B cell (primary cell): Measurements from ENCODE around the gene HOXC6. TPM values are rescaled to one million over a fixed set of nuclear protein-coding genes. Genes with fewer than 3 reads are reported as not detected.

Experiments used
- ATAC-seq: fragments of 200-7000 bp; cut with Tn5 transposase; one replicate; pipeline ENCODE4 v1.10.0; 2021; ENCODE audit warnings: low read depth, mild to moderate bottlenecking, moderate number of reproducible peaks, moderate library complexity
- CTCF ChIA-PET: fragments of 350-600 bp; sonication (Branson Sonifier 250); formaldehyde crosslinking; loops from one replicate; lab custom pipeline; 2021; ENCODE audit warnings: antibody characterized with exemption, inconsistent platforms; lab: Charles Lee
- POLR2A ChIA-PET: fragments of 350-600 bp; sonication (Branson Sonifier 250); formaldehyde crosslinking; loops from one replicate; lab custom pipeline; 2021; ENCODE audit warnings: antibody characterized with exemption; lab: Charles Lee
- DNase-seq: peaks from one replicate; pipeline ENCODE4 v3.0.0; 2013
- H2AFZ ChIP-seq: 2 replicates; pipeline ENCODE4 v1.6.1; 2012; ENCODE audit warnings: mild to moderate bottlenecking, low read depth, low read length; ENCODE audit not compliant: insufficient read depth, poor library complexity, severe bottlenecking
- H3K27ac ChIP-seq, 2 donors: 1 replicate in 1 of 2; 2 replicates in 1 of 2; pipeline ENCODE4 v1.5.1; 2012 to 2013; ENCODE audit warnings: low read length in 2 of 2, mild to moderate bottlenecking in 2 of 2, moderate library complexity in 1 of 2
- H3K27me3 ChIP-seq, 4 experiments: fragments of 200-600 bp in 1 of 4; sonication (generic) in 1 of 4; replicated peaks in 1 of 4; 1 replicate in 2 of 4; 2 replicates in 2 of 4; pipeline versions ENCODE4 v1.6.1 to v1.7.0; 2013 to 2016; ENCODE audit warnings: low read length in 3 of 4, mild to moderate bottlenecking in 2 of 4, mixed read lengths in 1 of 4, moderate library complexity in 1 of 4; ENCODE audit not compliant: insufficient read depth in 4 of 4, control insufficient read depth in 3 of 4; ENCODE audit errors: control extremely low read depth in 1 of 4
- H3K36me3 ChIP-seq, 2 experiments: replicated peaks in 1 of 2; 1 replicate in 1 of 2; 2 replicates in 1 of 2; pipeline versions ENCODE4 v1.6.1 to v1.7.1; 2013; ENCODE audit warnings: low read length in 1 of 2; ENCODE audit not compliant: insufficient read depth in 2 of 2, control insufficient read depth in 1 of 2; ENCODE audit errors: control extremely low read depth in 1 of 2, extremely low read depth in 1 of 2
- H3K4me1 ChIP-seq, 2 donors: fragments of 200-600 bp in 1 of 2; sonication (generic) in 1 of 2; 1 replicate in 1 of 2; 2 replicates in 1 of 2; pipeline versions ENCODE4 v1.5.1 to v1.6.1; 2013 to 2017; ENCODE audit warnings: low read length in 2 of 2; ENCODE audit not compliant: control insufficient read depth in 2 of 2, insufficient read depth in 2 of 2
- H3K4me2 ChIP-seq: replicated peaks from 2 replicates; pipeline ENCODE3; 2012; ENCODE audit warnings: mild to moderate bottlenecking, low read depth, low read length; ENCODE audit not compliant: poor library complexity, severe bottlenecking
- H3K4me3 ChIP-seq, 5 experiments: fragments of 200-600 bp in 1 of 5; sonication (generic) in 1 of 5; 1 replicate in 3 of 5; 2 replicates in 2 of 5; pipeline versions ENCODE4 v1.5.1 to v1.7.0; 2011 to 2016; ENCODE audit warnings: low read length in 4 of 5, mild to moderate bottlenecking in 4 of 5, low read depth in 2 of 5, control low read depth in 1 of 5, moderate library complexity in 1 of 5; ENCODE audit not compliant: insufficient read depth in 1 of 5; ENCODE audit errors: control extremely low read depth in 1 of 5, extremely low read depth in 1 of 5
- H3K79me2 ChIP-seq: fragments of 200-600 bp; sonication (generic); one replicate; pipeline ENCODE4 v1.6.0; 2016; ENCODE audit warnings: low read length; ENCODE audit not compliant: control insufficient read depth, insufficient read depth
- H3K9ac ChIP-seq: fragments of 200-600 bp; sonication (generic); 2 replicates; pipeline ENCODE4 v1.6.1; 2017; ENCODE audit warnings: mild to moderate bottlenecking, low read length, moderate library complexity
- H3K9me3 ChIP-seq, 3 donors: one replicate each; pipeline versions ENCODE4 v1.6.1 to v1.7.1; 2013; ENCODE audit warnings: low read length in 2 of 3; ENCODE audit not compliant: control insufficient read depth in 2 of 3, insufficient read depth in 1 of 3; ENCODE audit errors: control extremely low read depth in 1 of 3
- H4K20me1 ChIP-seq: 2 replicates; pipeline ENCODE4 v1.6.0; 2012; ENCODE audit warnings: mild to moderate bottlenecking, low read length; ENCODE audit not compliant: insufficient read depth, control insufficient read depth, poor library complexity, severe bottlenecking
- H3K27ac Mint-ChIP-seq: one replicate; pipeline ENCODE4 v1.8.0; 2021; ENCODE audit warnings: mixed read lengths
- H3K27me3 Mint-ChIP-seq: one replicate; pipeline ENCODE4 v1.8.0; 2021; ENCODE audit warnings: mixed read lengths
- H3K4me1 Mint-ChIP-seq: one replicate; pipeline ENCODE4 v1.8.0; 2021; ENCODE audit warnings: mixed read lengths
- H3K4me3 Mint-ChIP-seq: one replicate; pipeline ENCODE4 v1.8.0; 2021; ENCODE audit warnings: mixed read lengths
- H3K9me3 Mint-ChIP-seq: one replicate; pipeline ENCODE4 v1.8.0; 2022; ENCODE audit warnings: mixed read lengths; ENCODE audit not compliant: insufficient read depth
- CTCF ChIP-seq: fragments of 200-600 bp; IDR thresholded peaks from one replicate; pipeline ENCODE4 v1.8.0; 2022; ENCODE audit warnings: antibody characterized with exemption, mild to moderate bottlenecking
- EZH2 ChIP-seq: IDR thresholded peaks from 2 replicates; pipeline ENCODE4 v1.6.1; 2012; ENCODE audit warnings: borderline replicate concordance, low read depth, mild to moderate bottlenecking, moderate library complexity, low read length; ENCODE audit not compliant: insufficient read depth, poor library complexity, severe bottlenecking
- WGBS: methylation state at CpG from one replicate; pipeline ENCODE4 v1.1.5; 2013; ENCODE audit warnings: missing lambda C conversion rate; ENCODE audit not compliant: insufficient coverage; 5-methylcytosine and 5-hydroxymethylcytosine counted together
- intact Hi-C: fragments of 100-400 bp; cut with micrococcal nuclease; formaldehyde crosslinking; loops from one replicate; pipeline ENCODE4 v1.10.0; 2022
- polyA plus RNA-seq: library from polyadenylated mRNA; depleted of rRNA; stranded (reverse); fragments of >200 nt; gene quantifications from 2 replicates; pipeline ENCODE4 v1.2.3, GENCODE V29; 2012
- total RNA-seq, 2 donors: library from RNA; stranded (reverse); fragments of 120-200 nt in 1 of 2; gene quantifications; 1 replicate in 1 of 2; 2 replicates in 1 of 2; pipeline versions ENCODE4 v1.2.3 to v1.2.4, GENCODE V29; 2013 to 2022

Gene HOXC6
- total and polyA plus RNA-seq, 2 donors (not counting 1 experiment from before 2014, with no cell fraction given): not detected

DNA sequence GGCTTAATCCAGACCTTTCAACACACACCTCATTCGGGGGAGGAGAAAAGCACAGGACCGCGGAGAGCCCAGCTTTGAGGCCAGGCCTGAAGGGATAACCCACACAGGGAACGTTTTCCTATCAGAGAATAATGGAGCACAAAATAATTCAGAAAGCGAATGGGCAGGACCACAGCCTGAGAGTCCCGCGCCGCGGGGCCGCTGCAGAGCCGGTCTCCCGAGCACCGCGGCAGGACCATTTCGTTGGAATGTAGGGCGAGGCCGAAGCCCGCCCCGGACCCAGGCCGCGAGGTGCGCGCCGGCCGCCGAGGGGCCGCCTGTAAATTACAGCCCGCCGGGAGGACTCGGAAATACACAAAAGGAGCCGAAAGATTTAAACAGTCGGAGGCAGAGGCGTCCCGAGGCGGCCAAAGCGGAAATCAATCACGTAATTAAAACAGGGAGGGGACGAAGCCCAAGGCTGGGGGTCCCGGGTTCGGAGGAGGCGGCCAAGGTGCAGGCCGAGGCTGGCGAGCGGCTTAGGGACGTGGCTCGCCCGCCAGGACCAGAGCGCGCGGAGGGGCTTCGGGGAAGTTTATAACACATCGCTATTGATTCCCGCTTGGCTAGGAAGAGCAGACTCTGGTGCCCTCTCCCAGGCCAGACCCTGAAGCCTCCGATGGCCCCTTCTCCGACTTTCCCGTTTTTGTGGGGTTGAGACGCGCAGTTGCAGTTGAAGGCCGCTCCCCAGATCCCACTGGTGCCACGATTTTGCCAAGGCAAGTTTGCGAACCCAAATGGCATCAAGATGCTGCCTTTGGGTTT, 19.1 kb downstream of the HOXC6 start:
- Histone ChIP-seq H3K9ac (no peak overlapping the region), H3K4me1 (peaks cover 34 to 35% of the 10 kb centered on the region in 2 donors), H3K79me2 (no peaks in the 10 kb centered on the region), H2AFZ (peak overlapping the region; percentile 27), H3K4me3 (peak overlapping the region in 3 of 5 experiments; percentile 11 to 33 (median 18)), H4K20me1 (no peaks in the 10 kb centered on the region), H3K27me3 (peaks cover 2 to 93% (median 83%) of the 10 kb centered on the region in 4 experiments), H3K27ac (no peak overlapping the region), H3K4me2 (peak overlapping the region; percentile 67), H3K36me3 (no peaks in the 10 kb centered on the region), H3K9me3 (peaks cover 0 to 29% (median 2%) of the 10 kb centered on the region in 3 donors)
- 12% methylated on average over 61 of the region's 61 CpGs for WGBS
- peaks cover 89% of the 10 kb centered on the region for H3K27me3 Mint-ChIP-seq
- intact Hi-C loops: no loop called here
- ChIA-PET CTCF (interaction anchor here (1.1 kb wide), 1 partner anchor 15 kb away, joined by 3 read pairs; the partner anchor contains the start of gene HOXC5), POLR2A (no interaction called here)
- DNase-seq (peak; percentile 48), ATAC-seq (no peak)
- H3K4me1 Mint-ChIP-seq: peaks cover 29% of the 10 kb centered on the region
- TF ChIP-seq CTCF (no peak), EZH2 (peak; percentile 81)
- H3K27ac Mint-ChIP-seq: no peak overlapping the region
- peak overlapping the region; percentile 66 for H3K4me3 Mint-ChIP-seq
- no peaks in the 10 kb centered on the region for H3K9me3 Mint-ChIP-seq

- Histone ChIP-seq H3K4me1 (peaks cover 40% of the 10 kb centered on the region in 2 donors), H3K4me2 (peak overlapping the region; percentile 67), H3K27ac (no peak overlapping the region), H4K20me1 (no peaks in the 10 kb centered on the region), H3K79me2 (no peaks in the 10 kb centered on the region), H3K4me3 (no peak overlapping the region), H3K9ac (no peak overlapping the region), H2AFZ (no peak overlapping the region), H3K36me3 (no peaks in the 10 kb centered on the region), H3K9me3 (peaks cover 0 to 35% (median 2%) of the 10 kb centered on the region in 3 donors), H3K27me3 (peaks cover 2 to 92% (median 80%) of the 10 kb centered on the region in 4 experiments)
- no peak for ATAC-seq
- no peak for DNase-seq
- peaks cover 83% of the 10 kb centered on the region for H3K27me3 Mint-ChIP-seq
- H3K4me1 Mint-ChIP-seq: peaks cover 32% of the 10 kb centered on the region
- 29% methylated on average over 6 of the region's 8 CpGs for WGBS
- peak overlapping the region; percentile 40 for H3K4me3 Mint-ChIP-seq
- H3K9me3 Mint-ChIP-seq: no peaks in the 10 kb centered on the region
- TF ChIP-seq EZH2 (no peak), CTCF (no peak)
- ChIA-PET POLR2A (no interaction called here), CTCF (no interaction called here)
- no peak overlapping the region for H3K27ac Mint-ChIP-seq
- intact Hi-C loops: no loop called here
These were observed 19.7 kb downstream of the HOXC6 start for GRCh38 chr12:54047964-54048303.
